Trophoblast cell (in vitro differentiated cells and primary cell): ENCODE results near the gene GAPDHS.
A peak's percentile ranks its signal among the peaks of the same experiment; 100 is the strongest.

ENCODE experiments used
- DNase-seq, 2 donors: peaks; one replicate each; pipeline ENCODE4 v3.0.0-alpha.2; 2016
- H2AFZ ChIP-seq: 2 replicates; pipeline ENCODE4 v1.6.1; 2013; ENCODE audit warnings: low read length, moderate library complexity, mild to moderate bottlenecking; ENCODE audit not compliant: insufficient read depth, poor library complexity
- H2AK5ac ChIP-seq: 2 replicates; pipeline ENCODE4 v1.6.1; 2013; ENCODE audit warnings: mild to moderate bottlenecking, low read length
- H2BK120ac ChIP-seq: 2 replicates; pipeline ENCODE4 v1.6.1; 2013; ENCODE audit warnings: low read length, mild to moderate bottlenecking, moderate library complexity; ENCODE audit not compliant: insufficient read depth, poor library complexity
- H2BK12ac ChIP-seq: 2 replicates; pipeline ENCODE4 v1.6.1; 2013; ENCODE audit warnings: mild to moderate bottlenecking, low read length, moderate library complexity
- H2BK5ac ChIP-seq: 2 replicates; pipeline ENCODE4 v1.6.1; 2013; ENCODE audit warnings: low read length, low read depth, moderate library complexity, mild to moderate bottlenecking; ENCODE audit not compliant: poor library complexity
- H3K14ac ChIP-seq: 2 replicates; pipeline ENCODE4 v1.6.1; 2013; ENCODE audit warnings: mild to moderate bottlenecking, low read length
- H3K18ac ChIP-seq: 2 replicates; pipeline ENCODE4 v1.6.1; 2013; ENCODE audit warnings: mild to moderate bottlenecking, low read length
- H3K23ac ChIP-seq: 2 replicates; pipeline ENCODE4 v1.6.1; 2013; ENCODE audit warnings: low read length
- H3K27ac ChIP-seq: 2 replicates; pipeline ENCODE4 v1.5.1; 2013; ENCODE audit warnings: low read depth, mild to moderate bottlenecking, inconsistent platforms, low read length, moderate library complexity
- H3K27me3 ChIP-seq: 2 replicates; pipeline ENCODE4 v1.6.1; 2013; ENCODE audit warnings: inconsistent platforms, mild to moderate bottlenecking, low read length, moderate library complexity; ENCODE audit not compliant: insufficient read depth
- H3K36me3 ChIP-seq, 2 experiments: 1 replicate in 1 of 2; 2 replicates in 1 of 2; pipeline ENCODE4 v1.6.1; 2013; ENCODE audit warnings: low read length in 2 of 2, mild to moderate bottlenecking in 2 of 2, moderate library complexity in 1 of 2; ENCODE audit not compliant: insufficient read depth in 2 of 2, control insufficient read depth in 1 of 2
- H3K4ac ChIP-seq: 2 replicates; pipeline ENCODE4 v1.6.1; 2013; ENCODE audit warnings: low read depth, mild to moderate bottlenecking, low read length, moderate library complexity
- H3K4me1 ChIP-seq, 2 experiments: 1 replicate in 1 of 2; 2 replicates in 1 of 2; pipeline ENCODE4 v1.6.1; 2013; ENCODE audit warnings: low read length in 2 of 2, mild to moderate bottlenecking in 2 of 2, moderate library complexity in 1 of 2; ENCODE audit not compliant: insufficient read depth in 2 of 2, control insufficient read depth in 1 of 2
- H3K4me2 ChIP-seq: 2 replicates; pipeline ENCODE4 v1.6.1; 2013; ENCODE audit warnings: inconsistent platforms, mild to moderate bottlenecking, low read length, moderate library complexity
- H3K4me3 ChIP-seq: 2 replicates; pipeline ENCODE4 v1.5.1; 2013; ENCODE audit warnings: mild to moderate bottlenecking, low read depth, low read length, inconsistent platforms
- H3K79me1 ChIP-seq: one replicate; pipeline ENCODE4 v1.6.1; 2013; ENCODE audit warnings: low read length
- H3K79me2 ChIP-seq: 2 replicates; pipeline ENCODE4 v1.6.1; 2013; ENCODE audit warnings: low read length, mild to moderate bottlenecking; ENCODE audit not compliant: control insufficient read depth, insufficient read depth, poor library complexity
- H3K9ac ChIP-seq: 2 replicates; pipeline ENCODE4 v1.6.1; 2013; ENCODE audit warnings: mild to moderate bottlenecking, low read length
- H3K9me3 ChIP-seq: 2 replicates; pipeline ENCODE4 v1.6.1; 2013; ENCODE audit warnings: low read depth, mild to moderate bottlenecking, control low read depth, inconsistent platforms, low read length; ENCODE audit not compliant: insufficient read depth
- H4K12ac ChIP-seq: 2 replicates; pipeline ENCODE4 v1.6.1; 2013; ENCODE audit warnings: low read depth, mild to moderate bottlenecking, low read length, moderate library complexity
- H4K8ac ChIP-seq: 2 replicates; pipeline ENCODE4 v1.6.1; 2013; ENCODE audit warnings: low read depth, mild to moderate bottlenecking, low read length, moderate library complexity
- H4K91ac ChIP-seq: one replicate; pipeline ENCODE4 v1.6.1; 2013; ENCODE audit warnings: low read depth, mild to moderate bottlenecking, low read length, moderate library complexity
- WGBS: extraction: QIAGEN DNeasy Blood & Tissue Kit; methylation state at CpG from one replicate; pipeline ENCODE4 v1.1.7; 2013; ENCODE audit warnings: missing lambda C conversion rate; ENCODE audit not compliant: insufficient read length, insufficient coverage; ENCODE audit errors: extremely low coverage; 5-methylcytosine and 5-hydroxymethylcytosine counted together

GAPDHS gene

DNA sequence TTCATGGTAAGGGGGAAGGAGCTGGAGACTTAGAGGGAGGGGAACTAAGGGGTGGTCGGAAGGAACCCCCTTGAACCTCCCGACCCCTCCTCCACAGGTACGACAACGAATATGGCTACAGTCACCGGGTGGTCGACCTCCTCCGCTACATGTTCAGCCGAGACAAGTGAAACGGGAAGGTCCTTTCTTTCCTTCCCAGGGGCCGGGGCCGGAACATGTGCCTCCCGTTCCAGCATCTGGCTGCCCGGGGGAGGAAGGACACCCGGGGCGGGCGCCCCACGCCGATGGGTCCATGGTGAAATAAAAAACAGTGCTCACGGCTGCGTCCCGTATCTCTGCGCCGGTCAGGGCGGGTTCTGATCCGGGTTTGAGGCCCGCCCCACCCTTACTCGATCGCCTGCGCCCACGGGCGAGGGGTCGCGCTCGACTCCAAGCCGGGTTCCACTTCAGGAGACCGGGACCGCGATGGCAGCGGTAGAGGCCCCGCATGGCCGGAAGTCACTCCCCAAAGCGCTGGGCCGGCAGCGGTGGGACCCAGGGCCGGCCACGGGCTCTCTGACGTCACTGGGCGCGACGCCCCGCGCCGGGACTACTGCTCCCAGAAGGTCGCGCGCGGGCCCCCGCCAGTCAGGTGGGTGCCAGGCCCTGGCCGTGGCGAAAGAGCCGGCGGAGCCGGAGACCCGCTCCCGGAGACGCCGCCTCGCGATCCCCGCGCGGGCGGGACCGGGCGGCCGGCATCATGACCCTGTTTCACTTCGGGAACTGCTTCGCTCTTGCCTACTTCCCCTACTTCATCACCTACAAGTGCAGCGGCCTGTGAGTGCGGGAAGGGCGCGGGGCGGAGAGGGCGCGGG is 12.0 kb downstream of the GAPDHS start, which contains the start of gene TMEM147:
TSS of gene TMEM147 (plus strand) at position 626 of the 854 bp plus-strand sequence. CDS start at position 740, 114 bp downstream.
- Histone ChIP-seq H2BK5ac (no peak within 1 kb of the TSS), H3K79me1 (peaks cover 7% of the 10 kb centered on the region), H3K27me3 (no peaks in the 10 kb centered on the region), H3K27ac (peak within 1 kb of the TSS; percentile 3), H3K14ac (peak within 1 kb of the TSS; percentile 67), H3K9ac (peak within 1 kb of the TSS; percentile 88), H3K36me3 (peaks cover 11 to 17% of the 10 kb centered on the region in 2 experiments), H3K4me1 (peaks cover 9 to 15% of the 10 kb centered on the region in 2 experiments), H2BK120ac (peak within 1 kb of the TSS; percentile 35), H3K4me3 (peak within 1 kb of the TSS; percentile 87), H3K18ac (peak within 1 kb of the TSS; percentile 87), H3K9me3 (no peaks in the 10 kb centered on the region), H2AK5ac (no peak within 1 kb of the TSS), H4K8ac (peak within 1 kb of the TSS; percentile 95), H4K12ac (peak within 1 kb of the TSS; percentile 75), H3K4me2 (peak within 1 kb of the TSS; percentile 84), H3K4ac (peak within 1 kb of the TSS; percentile 6), H2BK12ac (no peak within 1 kb of the TSS), H3K23ac (no peak within 1 kb of the TSS), H2AFZ (peak within 1 kb of the TSS; percentile 95), H3K79me2 (peaks cover 7% of the 10 kb centered on the region), H4K91ac (peak within 1 kb of the TSS; percentile 78)
- peak; percentile 59 to 70 for DNase-seq
- WGBS, result no CpG with 5 or more reads among the region's 85 CpGs

DNA sequence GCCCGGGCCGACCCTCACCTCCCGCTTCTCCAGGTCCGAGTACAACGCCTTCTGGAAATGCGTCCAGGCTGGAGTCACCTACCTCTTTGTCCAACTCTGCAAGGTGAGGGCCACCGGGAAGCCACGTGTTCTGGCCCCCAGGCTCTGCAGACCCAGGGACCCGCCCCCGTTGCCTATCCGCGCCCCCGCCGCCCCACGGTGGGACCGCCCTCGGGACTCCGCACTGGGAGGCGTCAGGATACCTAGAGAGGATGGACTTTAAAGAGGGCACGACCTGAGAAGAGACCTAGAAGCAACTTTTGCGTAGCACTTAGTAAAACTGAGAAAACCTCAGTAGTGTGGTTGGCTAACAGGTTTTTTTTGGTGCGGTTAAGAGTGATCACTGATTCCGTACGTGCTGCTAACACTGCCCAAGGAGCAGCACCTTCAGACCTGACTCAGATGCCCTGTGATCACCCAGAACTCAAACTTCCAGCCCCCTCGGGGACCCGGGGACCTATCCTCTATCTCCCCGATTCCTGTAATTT is 12.7 kb downstream of the GAPDHS start:
- H3K9me3 ChIP-seq, result no peaks in the 10 kb centered on the region
- peak overlapping the region; percentile 78 for H4K91ac ChIP-seq
- H3K4me3 ChIP-seq, result peak overlapping the region; percentile 79
- peak overlapping the region; percentile 35 for H2BK120ac ChIP-seq
- no peak overlapping the region for H2AK5ac ChIP-seq
- H2BK12ac ChIP-seq, result no peak overlapping the region
- H3K27me3 ChIP-seq, result no peaks in the 10 kb centered on the region
- H3K9ac ChIP-seq, result peak overlapping the region; percentile 88
- DNase-seq, result peak; percentile 10 to 50
- peaks cover 7% of the 10 kb centered on the region for H3K79me2 ChIP-seq
- H3K79me1 ChIP-seq, result peaks cover 7% of the 10 kb centered on the region
- peak overlapping the region; percentile 95 for H4K8ac ChIP-seq
- H3K27ac ChIP-seq, result peak overlapping the region; percentile 3
- H3K36me3 ChIP-seq, result peaks cover 14 to 19% of the 10 kb centered on the region in 2 experiments
- H2BK5ac ChIP-seq, result no peak overlapping the region
- H3K18ac ChIP-seq, result peak overlapping the region; percentile 87
- no CpG with 5 or more reads among the region's 27 CpGs for WGBS
- peaks cover 9 to 15% of the 10 kb centered on the region in 2 experiments for H3K4me1 ChIP-seq
- no peak overlapping the region for H3K4ac ChIP-seq
- H2AFZ ChIP-seq, result peak overlapping the region; percentile 95
- H4K12ac ChIP-seq, result peak overlapping the region; percentile 75
- H3K4me2 ChIP-seq, result peak overlapping the region; percentile 67
- peak overlapping the region; percentile 67 for H3K14ac ChIP-seq
- no peak overlapping the region for H3K23ac ChIP-seq

GRCh38 chr19:35546532-35546931 is 13.3 kb downstream of the GAPDHS start:
- Histone ChIP-seq H3K79me1 (peaks cover 7% of the 10 kb centered on the region), H2AFZ (no peak overlapping the region), H3K36me3 (peaks cover 14 to 21% of the 10 kb centered on the region in 2 experiments), H3K23ac (no peak overlapping the region), H3K9ac (no peak overlapping the region), H3K4me2 (peak overlapping the region; percentile 67), H3K27me3 (no peaks in the 10 kb centered on the region), H3K79me2 (peaks cover 7% of the 10 kb centered on the region), H3K4ac (no peak overlapping the region), H2BK12ac (no peak overlapping the region), H3K9me3 (no peaks in the 10 kb centered on the region), H3K4me1 (peaks cover 9 to 15% of the 10 kb centered on the region in 2 experiments), H3K18ac (no peak overlapping the region), H3K14ac (no peak overlapping the region), H2AK5ac (no peak overlapping the region), H2BK5ac (no peak overlapping the region), H4K8ac (no peak overlapping the region), H4K12ac (no peak overlapping the region), H3K4me3 (no peak overlapping the region), H4K91ac (no peak overlapping the region), H2BK120ac (no peak overlapping the region), H3K27ac (no peak overlapping the region)
- no peak for DNase-seq
- WGBS, result no CpG with 5 or more reads among the region's 8 CpGs

DNA sequence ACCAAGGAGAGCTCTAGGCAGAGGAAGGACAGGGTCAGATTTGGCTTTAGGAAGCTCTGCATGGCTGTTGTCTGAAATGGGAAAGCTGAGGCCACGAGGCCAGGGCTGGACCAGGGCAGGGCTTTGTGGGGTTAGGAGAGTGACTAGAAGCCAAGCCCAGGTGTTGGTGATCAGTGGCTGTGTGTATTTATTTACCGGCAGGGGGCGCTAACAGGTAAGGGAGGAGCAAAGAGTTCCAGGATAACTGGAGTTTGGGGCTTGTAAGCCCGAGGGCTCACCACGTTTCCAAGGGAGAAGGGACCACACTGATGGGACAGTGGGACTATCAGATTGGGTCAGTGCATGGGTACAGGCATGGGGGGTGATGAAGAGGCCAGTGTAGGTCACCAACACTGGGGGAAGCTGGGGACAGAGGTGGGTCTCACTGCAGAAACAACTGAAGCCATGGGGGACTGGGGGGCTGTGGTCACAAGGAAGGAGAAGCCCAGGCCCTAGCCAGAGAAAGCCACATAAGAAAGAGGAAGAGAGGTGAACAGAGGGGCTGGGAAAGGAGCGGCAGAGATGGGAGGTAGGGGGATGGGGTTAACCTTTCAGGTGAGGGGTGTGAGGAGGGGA is 16.0 kb downstream of the GAPDHS start:
- no peak overlapping the region for H4K8ac ChIP-seq
- peaks cover 7% of the 10 kb centered on the region for H3K79me1 ChIP-seq
- peaks cover 10% of the 10 kb centered on the region in 2 experiments for H3K36me3 ChIP-seq
- no peak overlapping the region for H4K12ac ChIP-seq
- H3K27me3 ChIP-seq, result no peaks in the 10 kb centered on the region
- H2BK5ac ChIP-seq, result no peak overlapping the region
- WGBS, result no CpG with 5 or more reads among the region's 6 CpGs
- no peak overlapping the region for H2AK5ac ChIP-seq
- no peak overlapping the region for H3K4ac ChIP-seq
- peaks cover 9 to 14% of the 10 kb centered on the region in 2 experiments for H3K4me1 ChIP-seq
- H3K4me3 ChIP-seq, result no peak overlapping the region
- H3K27ac ChIP-seq, result no peak overlapping the region
- no peak overlapping the region for H3K9ac ChIP-seq
- H3K23ac ChIP-seq, result no peak overlapping the region
- H3K18ac ChIP-seq, result no peak overlapping the region
- H4K91ac ChIP-seq, result no peak overlapping the region
- DNase-seq, result peak; percentile 46 to 84
- no peak overlapping the region for H3K14ac ChIP-seq
- H2BK120ac ChIP-seq, result no peak overlapping the region
- no peak overlapping the region for H2AFZ ChIP-seq
- H3K79me2 ChIP-seq, result peaks cover 7% of the 10 kb centered on the region
- H2BK12ac ChIP-seq, result no peak overlapping the region
- no peaks in the 10 kb centered on the region for H3K9me3 ChIP-seq
- no peak overlapping the region for H3K4me2 ChIP-seq
